Esophagus squamous epithelium (tissue), 4 donors: Measurements from ENCODE around the gene CDKAL1.

Experiments
- CTCF ChIP-seq, 6 experiments: fragments of 450-650 bp in 4 of 6; fragments of 200-600 bp in 2 of 6; sonication (generic) in 2 of 6; IDR thresholded peaks; one replicate each; pipeline ENCODE4 v1.5.1; 2016 to 2019; ENCODE audit warnings: antibody characterized with exemption in 6 of 6, mild to moderate bottlenecking in 4 of 6, moderate library complexity in 4 of 6
- POLR2A ChIP-seq, 4 donors: fragments of 450-650 bp; IDR thresholded peaks; one replicate each; pipeline ENCODE4 v1.6.1; 2017; ENCODE audit warnings: antibody characterized with exemption in 4 of 4, mild to moderate bottlenecking in 4 of 4, moderate library complexity in 3 of 4

- no peak for TF ChIP-seq CTCF (IDR thresholded peaks at IDR 0.05)
- no peak for TF ChIP-seq POLR2A (IDR thresholded peaks at IDR 0.05)
Measured at GRCh38 chr6:21190701-21191100, 656.4 kb downstream of the CDKAL1 start.
